Motor neuron (in vitro differentiated cells): ENCODE measurements around the gene CEP164. TPM values are rescaled to one million over a fixed set of nuclear protein-coding genes. Genes with fewer than 3 reads are reported as not detected.
A peak's percentile ranks its signal among the peaks of the same experiment; 100 is the strongest.

Experiments
- ATAC-seq, 8 experiments: fragments of 200-7000 bp; cut with Tn5 transposase; replicated peaks in 6 of 8; 2 replicates each; pipeline ENCODE4 v1.8.0; 2021; ENCODE audit warnings: mild to moderate bottlenecking in 8 of 8, moderate library complexity in 8 of 8
- H3K27ac ChIP-seq, 2 donors: fragments of 250-450 bp; sonication (Bioruptor Pico); 2 replicates each; pipeline ENCODE4 v1.9.0; 2021; ENCODE audit warnings: antibody characterized with exemption in 2 of 2, mild to moderate bottlenecking in 2 of 2, moderate library complexity in 1 of 2
- H3K4me1 ChIP-seq, 2 donors: fragments of 250-450 bp; sonication (Bioruptor Pico); replicated peaks in 1 of 2; 2 replicates each; pipeline ENCODE4 v1.6.1; 2021; ENCODE audit warnings: antibody characterized with exemption in 2 of 2, mild to moderate bottlenecking in 2 of 2, moderate library complexity in 1 of 2
- H3K4me3 ChIP-seq, 5 donors: fragments of 250-450 bp; sonication (Bioruptor Pico); 2 replicates each; pipeline ENCODE4 v1.9.0; 2021; ENCODE audit warnings: antibody characterized with exemption in 5 of 5, mild to moderate bottlenecking in 5 of 5, moderate library complexity in 4 of 5
- WGBS, 10 experiments: fragments of 450-650 bp; shearing (Covaris generic); methylation state at CpG; one replicate each; pipeline ENCODE4 v1.0.0; 2022; 5-methylcytosine and 5-hydroxymethylcytosine counted together
- in situ Hi-C, 9 experiments: fragments of 400-800 bp; cut with MboI; loops; one replicate each; pipeline ENCODE4 v1.15.0; 2021; ENCODE audit warnings: low sequenced_read_pairs in 9 of 9, low pct_unique_long_range_greater_than_20kb in 2 of 9; ENCODE audit not compliant: unreplicated experiment in 9 of 9
- total RNA-seq, 8 experiments: library from RNA; unstranded; fragments of 300-600 nt; gene quantifications; 2 replicates each; pipeline versions ENCODE4 v1.2.3 to v1.2.4, GENCODE V29; 2022

CEP164 gene
- total RNA-seq, 8 experiments from 2014 or later = 13.3 to 118 (median 25.7) TPM

DNA sequence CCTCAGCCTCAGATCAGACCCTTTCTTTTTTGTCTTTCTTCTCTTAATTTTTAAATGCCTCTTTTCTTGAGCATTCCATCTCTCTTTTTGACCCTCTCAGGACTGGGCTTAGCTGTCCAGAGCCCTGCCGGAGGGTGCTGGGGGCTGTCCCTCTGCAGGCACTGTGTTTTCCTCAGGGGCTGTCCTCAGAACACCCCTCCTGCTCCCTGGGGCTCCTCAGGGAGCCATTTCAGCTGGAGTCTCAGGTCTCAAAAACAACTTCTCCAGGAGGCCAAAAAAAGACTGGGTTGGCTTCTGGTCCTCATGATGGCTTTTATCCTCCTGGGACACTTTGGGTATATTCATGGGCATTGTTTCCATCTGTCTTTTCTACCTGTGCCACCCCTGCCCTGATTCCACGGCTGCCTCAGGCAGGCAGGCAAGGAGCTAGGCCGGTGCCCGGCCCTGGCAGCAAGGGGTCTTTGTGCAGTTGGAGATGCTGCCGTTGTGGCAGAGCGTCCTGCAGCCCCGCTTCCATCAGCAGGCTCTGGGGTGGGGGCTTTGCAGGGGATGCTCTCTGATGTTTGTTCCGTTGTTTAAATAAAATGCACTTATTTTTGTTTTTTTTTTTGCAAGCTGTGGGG lies 85.1 kb downstream of the CEP164 start:
- no peak for ATAC-seq
- WGBS, 10 experiments = 29 to 100% (median 86%) methylated on average over 1 to 7 of the region's 8 CpGs; no CpG with 5 or more reads in 4 of the 10 experiments
- in situ Hi-C loops = no loop called here

DNA sequence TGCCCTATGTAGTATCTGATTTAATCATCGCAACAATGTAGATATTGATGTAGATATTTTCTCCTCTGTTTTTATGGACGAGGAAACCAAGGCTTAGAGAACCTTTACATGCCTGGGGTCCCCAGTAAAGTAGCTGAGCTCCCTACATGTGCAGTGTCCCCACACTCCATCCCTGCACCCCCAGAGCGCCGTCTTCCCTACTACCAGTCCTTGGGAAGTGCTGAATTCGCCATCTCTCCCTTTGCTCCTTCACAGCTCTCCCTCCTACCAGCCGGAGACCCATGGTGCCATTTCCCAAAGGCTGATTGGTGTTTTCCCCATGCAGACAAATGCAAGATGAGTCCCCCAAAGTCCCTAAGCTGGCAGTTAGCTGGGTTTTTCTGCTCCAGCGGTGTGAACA lies 86.0 kb downstream of the CEP164 start:
- in situ Hi-C loops = no loop called here
- ATAC-seq = no peak
- 90 to 100% (median 100%) methylated on average over 2 to 6 of the region's 7 CpGs; no CpG with 5 or more reads in 2 of the 10 experiments for WGBS, 10 experiments
- H3K27ac ChIP-seq = no peak overlapping the region
- H3K4me1 ChIP-seq = peaks cover 0 to under 1% of the 10 kb centered on the region in 2 donors
- H3K4me3 ChIP-seq = no peak overlapping the region

More for the DNA sequence above, 85.1 kb downstream of the CEP164 start:
- no peak overlapping the region for H3K27ac ChIP-seq
- H3K4me1 ChIP-seq = no peaks in the 10 kb centered on the region
- H3K4me3 ChIP-seq = no peak overlapping the region

DNA sequence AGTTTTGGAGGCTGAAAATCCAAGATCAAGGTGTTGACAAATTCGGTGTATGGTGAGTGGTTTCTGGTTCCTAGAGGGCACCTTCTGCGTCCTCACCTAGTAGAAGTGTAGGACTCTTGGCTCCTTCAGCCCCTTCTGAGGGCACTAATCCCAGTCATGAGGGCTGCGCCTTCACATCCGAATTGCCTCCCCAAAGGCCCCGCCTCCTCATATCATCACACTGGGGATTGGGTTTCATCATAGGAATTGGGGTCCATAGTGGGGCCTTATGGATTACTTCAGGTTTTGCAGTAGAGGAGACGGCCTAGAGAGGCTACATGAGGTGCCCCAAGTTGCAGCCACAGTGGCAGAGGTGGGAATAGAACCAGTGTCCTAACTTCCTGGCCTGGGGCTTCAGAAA lies 87.1 kb downstream of the CEP164 start:
- no peak overlapping the region for H3K27ac ChIP-seq
- H3K4me3 ChIP-seq = no peak overlapping the region
- H3K4me1 ChIP-seq = peaks cover 4 to 8% of the 10 kb centered on the region in 2 donors
- in situ Hi-C loops = no loop called here
- no peak for ATAC-seq
- WGBS, 10 experiments = 79 to 100% (median 92%) methylated on average over 1 to 6 of the region's 6 CpGs; no CpG with 5 or more reads in 5 of the 10 experiments

DNA sequence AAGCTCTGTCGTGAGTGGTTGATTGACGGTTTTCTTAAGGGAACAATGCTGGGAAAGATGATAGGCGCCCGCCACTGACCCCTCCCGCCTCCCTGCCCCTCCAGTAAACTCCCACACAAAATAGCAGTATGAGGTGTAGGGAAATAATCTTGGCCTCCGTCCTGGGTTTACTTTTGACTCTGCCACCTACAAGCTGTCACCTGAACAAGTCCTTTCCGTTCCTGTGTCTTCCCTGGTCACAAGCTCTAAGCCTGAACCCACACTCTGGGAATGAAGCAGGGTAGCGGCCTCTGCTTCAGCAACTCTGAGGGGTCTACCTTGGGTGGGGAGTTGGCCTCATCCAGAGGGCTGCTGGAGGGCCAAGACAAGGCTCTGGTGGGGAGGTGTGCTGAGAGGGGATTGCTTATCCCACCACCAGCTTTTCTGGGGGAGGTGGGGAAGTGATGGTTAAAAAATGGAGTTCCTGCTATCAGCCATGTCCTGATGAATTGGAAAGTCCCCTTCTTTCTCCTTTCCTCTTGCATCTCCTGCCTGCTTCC lies 87.8 kb downstream of the CEP164 start:
- no peak for ATAC-seq
- WGBS, 10 experiments = 60 to 91% (median 75%) methylated on average over 1 to 4 of the region's 8 CpGs; no CpG with 5 or more reads in 7 of the 10 experiments
- in situ Hi-C loops = no loop called here
- Histone ChIP-seq H3K4me3 (no peak overlapping the region), H3K27ac (no peak overlapping the region), H3K4me1 (peaks cover 4 to 8% of the 10 kb centered on the region in 2 donors)

DNA sequence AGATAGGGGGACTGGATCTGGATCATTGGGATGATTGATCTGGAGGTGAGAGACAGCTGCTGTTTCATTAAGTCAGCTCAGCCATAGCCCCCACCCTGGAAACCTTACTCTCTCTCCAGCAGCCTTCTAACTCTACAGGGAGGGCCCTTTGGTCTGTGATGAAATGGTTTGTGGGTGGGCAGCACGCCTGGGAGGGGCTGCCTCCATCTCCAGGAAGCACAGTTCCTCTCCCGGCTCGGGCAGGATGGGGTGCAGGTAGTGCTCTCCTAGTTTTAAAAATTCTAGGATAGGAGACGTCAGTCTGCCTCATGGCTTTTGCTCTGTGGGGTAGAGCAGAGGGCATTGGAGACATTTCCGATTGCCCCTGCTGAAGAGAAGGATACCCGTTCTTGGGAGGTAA lies 89.7 kb downstream of the CEP164 start:
- Histone ChIP-seq H3K4me1 (peaks cover 4 to 8% of the 10 kb centered on the region in 2 donors), H3K27ac (no peak overlapping the region), H3K4me3 (no peak overlapping the region)
- 10 to 100% (median 66%) methylated on average over 1 to 3 of the region's 6 CpGs; no CpG with 5 or more reads in 4 of the 10 experiments for WGBS, 10 experiments
- no peak for ATAC-seq
- in situ Hi-C loops = no loop called here

DNA sequence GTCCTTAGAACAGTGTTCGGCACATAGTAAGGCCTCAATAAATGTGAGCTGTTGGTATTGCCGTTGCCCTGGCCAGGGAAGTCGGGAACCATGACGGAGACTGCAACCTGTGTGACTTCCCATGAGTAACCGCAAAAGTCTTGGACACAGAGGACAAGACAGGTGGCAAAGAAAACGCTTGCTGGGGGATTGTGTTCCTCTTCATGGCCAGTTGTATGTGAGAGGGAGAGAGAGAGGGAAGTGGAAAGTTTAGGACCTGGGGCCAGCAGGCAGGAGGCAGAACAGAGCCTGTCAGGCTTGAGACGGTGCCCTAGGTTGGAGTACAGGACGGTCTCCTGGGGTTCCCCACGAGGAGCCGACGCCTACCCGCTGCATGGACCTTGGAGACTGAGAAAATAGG lies 90.2 kb downstream of the CEP164 start:
- in situ Hi-C loops = no loop called here
- 60 to 100% (median 70%) methylated on average over 1 to 7 of the region's 12 CpGs; no CpG with 5 or more reads in 3 of the 10 experiments for WGBS, 10 experiments

DNA sequence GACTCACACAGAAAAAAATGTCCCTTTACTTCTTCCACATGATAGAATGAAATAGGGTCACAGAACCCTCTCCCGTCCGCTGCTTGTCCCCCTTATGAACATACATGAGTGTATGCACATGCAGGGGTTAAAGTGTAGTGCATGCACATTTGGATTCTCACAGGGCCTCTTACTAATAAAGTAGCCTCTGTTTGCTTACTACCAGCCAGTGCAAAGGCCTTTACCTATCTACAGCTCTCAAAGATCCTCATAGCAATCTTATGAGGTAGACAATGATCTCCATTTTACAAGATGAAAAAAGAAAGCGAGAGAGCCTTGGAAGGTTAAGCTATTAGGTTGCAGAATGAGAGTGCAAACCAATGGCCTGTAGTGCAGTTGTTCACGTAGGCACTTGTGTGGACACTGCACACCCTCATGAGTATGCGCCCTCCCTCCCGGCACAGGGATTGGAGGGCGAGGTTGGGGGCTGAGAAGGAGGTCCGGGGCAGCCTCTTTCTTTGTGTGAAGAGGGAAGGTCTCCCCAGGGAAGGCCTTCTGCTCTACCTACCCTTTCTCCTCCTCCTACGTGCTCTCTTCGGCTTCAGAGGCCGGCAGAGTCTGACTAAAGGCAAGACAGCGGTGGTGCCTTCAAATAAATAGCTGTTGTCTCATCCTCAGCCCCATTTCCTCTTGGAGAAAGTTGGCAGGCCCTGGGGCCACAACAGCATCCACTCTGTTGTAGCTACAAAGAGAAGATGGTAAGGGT lies 91.3 kb downstream of the CEP164 start:
- in situ Hi-C loops = no loop called here
- 80 to 100% (median 86%) methylated on average over 1 to 7 of the region's 12 CpGs; no CpG with 5 or more reads in 2 of the 10 experiments for WGBS, 10 experiments
- H3K4me1 ChIP-seq = peaks cover 6 to 8% of the 10 kb centered on the region in 2 donors
- no peak overlapping the region for H3K4me3 ChIP-seq
- ATAC-seq = peak in 3 of 8 experiments; percentile 15 to 52 (median 30)
- H3K27ac ChIP-seq = no peak overlapping the region

More for the DNA sequence above, 90.2 kb downstream of the CEP164 start:
- Histone ChIP-seq H3K4me1 (peaks cover 4 to 8% of the 10 kb centered on the region in 2 donors), H3K4me3 (no peak overlapping the region), H3K27ac (no peak overlapping the region)
- no peak for ATAC-seq

DNA sequence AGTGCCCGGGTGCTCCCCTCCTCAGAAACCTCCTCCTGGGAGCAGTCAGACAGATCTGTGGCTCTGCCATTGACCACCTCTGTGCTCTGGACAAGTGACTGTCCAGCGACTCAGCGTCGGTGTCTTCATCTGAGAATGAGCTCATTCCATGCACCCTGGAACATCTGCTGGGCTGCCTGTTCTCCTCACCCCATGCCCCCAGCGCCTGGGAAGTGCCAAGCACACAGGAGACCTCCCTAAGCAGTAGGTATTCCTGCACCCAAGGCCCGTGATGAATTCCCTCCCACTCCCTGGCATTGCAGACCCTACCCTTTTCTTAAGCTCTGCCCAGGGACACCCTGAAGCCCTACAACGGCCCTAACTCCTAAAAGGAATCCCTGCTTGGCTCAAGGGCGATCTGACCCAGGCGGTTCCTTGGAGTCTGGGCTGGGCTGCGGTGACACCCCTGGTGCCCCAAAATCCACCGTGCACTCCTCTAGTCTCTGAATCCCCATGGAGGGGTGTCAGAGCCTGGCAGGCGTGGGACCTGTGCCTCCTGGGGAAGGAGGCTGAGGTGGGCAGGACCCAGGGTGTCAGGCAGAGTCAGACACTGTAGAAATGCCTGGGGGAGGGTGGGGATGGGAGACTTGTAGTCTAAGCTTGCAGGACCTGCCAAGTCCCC lies 92.0 kb downstream of the CEP164 start:
- Histone ChIP-seq H3K4me1 (peaks cover 8% of the 10 kb centered on the region in 2 donors), H3K27ac (no peak overlapping the region), H3K4me3 (no peak overlapping the region)
- 38 to 80% (median 73%) methylated on average over 1 to 8 of the region's 12 CpGs; no CpG with 5 or more reads in 4 of the 10 experiments for WGBS, 10 experiments
- in situ Hi-C loops = loop anchor here in 2 of 9 experiments (10.0 kb wide), 2 partner anchors 385 to 535 kb away; no protein-coding TSS in a partner anchor
- ATAC-seq = peak in 5 of 8 experiments; percentile 48 to 83 (median 60)

DNA sequence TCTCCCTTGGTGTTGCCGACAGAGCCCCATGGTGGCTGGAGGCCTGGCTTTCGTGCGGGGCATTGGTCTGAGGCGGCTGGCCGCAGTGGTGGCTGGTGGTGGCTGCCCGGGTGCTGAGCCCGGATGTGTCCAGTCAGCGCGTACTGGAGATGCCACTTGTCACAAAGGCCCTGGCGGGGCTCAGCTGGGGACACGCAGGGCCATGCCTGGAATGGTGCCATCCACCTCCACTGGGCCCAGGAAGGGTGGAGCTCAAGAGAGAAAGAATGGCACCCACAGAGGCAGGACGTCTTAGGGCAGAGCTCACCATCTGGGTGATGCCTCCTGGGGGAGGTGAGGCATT lies 92.5 kb downstream of the CEP164 start:
- no peak for ATAC-seq
- Histone ChIP-seq H3K4me3 (no peak overlapping the region), H3K27ac (no peak overlapping the region), H3K4me1 (peaks cover 8% of the 10 kb centered on the region in 2 donors)
- WGBS, 10 experiments = no CpG with 5 or more reads among the region's 12 CpGs
- in situ Hi-C loops = loop anchor here in 2 of 9 experiments (10.0 kb wide), 2 partner anchors 385 to 535 kb away; no protein-coding TSS in a partner anchor

DNA sequence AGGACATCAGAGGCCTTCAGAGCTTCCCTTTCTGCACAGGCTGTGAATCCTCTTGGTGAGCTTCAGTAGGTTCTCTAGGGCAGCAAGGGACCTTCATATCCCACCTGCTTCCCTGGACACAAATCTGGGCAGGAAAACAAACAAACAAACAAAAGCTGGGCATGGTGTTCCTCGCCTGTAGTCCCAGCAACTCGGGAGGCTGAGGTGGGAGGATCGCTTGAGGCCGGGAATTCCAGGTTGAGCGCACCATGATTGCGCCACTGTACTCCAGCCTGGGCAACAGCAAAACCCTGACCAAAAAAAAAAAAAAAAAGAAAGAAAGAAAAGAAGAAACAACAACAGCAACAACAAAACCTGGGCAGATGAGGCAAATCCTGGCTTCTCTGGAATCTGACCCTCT lies 92.9 kb downstream of the CEP164 start:
- Histone ChIP-seq H3K4me3 (no peak overlapping the region), H3K27ac (no peak overlapping the region), H3K4me1 (peaks cover 8% of the 10 kb centered on the region in 2 donors)
- ATAC-seq = no peak
- WGBS, 10 experiments = 73 to 100% (median 83%) methylated on average over 1 to 6 of the region's 6 CpGs; no CpG with 5 or more reads in 4 of the 10 experiments
- in situ Hi-C loops = loop anchor here in 2 of 9 experiments (10.0 kb wide), 2 partner anchors 384 to 534 kb away; no protein-coding TSS in a partner anchor

DNA sequence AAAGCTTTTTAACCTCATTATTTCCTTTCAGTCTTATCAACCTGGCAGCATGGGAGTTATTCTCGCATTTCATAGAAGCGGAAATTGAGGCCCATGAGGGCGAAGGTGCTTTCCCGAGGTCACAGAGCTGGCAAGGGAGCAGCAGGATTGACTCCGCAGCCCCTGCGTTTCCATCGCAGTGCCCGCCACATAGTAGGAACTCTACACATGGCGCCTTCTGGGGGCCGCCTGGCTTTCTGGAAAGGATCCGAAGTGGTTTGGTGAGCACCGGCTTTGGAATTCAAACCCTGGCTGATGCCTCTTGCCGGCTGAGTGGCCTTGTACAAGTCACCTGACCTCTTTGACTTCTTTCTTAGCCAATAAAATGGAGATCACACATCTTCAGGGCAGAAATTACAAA lies 93.4 kb downstream of the CEP164 start:
- Histone ChIP-seq H3K4me1 (peaks cover 8 to 10% of the 10 kb centered on the region in 2 donors), H3K27ac (no peak overlapping the region), H3K4me3 (no peak overlapping the region)
- ATAC-seq = no peak
- 50 to 94% (median 85%) methylated on average over 1 to 10 of the region's 13 CpGs; no CpG with 5 or more reads in 1 of the 10 experiments for WGBS, 10 experiments
- in situ Hi-C loops = loop anchor here in 2 of 9 experiments (10.0 kb wide), 2 partner anchors 384 to 534 kb away; no protein-coding TSS in a partner anchor

DNA sequence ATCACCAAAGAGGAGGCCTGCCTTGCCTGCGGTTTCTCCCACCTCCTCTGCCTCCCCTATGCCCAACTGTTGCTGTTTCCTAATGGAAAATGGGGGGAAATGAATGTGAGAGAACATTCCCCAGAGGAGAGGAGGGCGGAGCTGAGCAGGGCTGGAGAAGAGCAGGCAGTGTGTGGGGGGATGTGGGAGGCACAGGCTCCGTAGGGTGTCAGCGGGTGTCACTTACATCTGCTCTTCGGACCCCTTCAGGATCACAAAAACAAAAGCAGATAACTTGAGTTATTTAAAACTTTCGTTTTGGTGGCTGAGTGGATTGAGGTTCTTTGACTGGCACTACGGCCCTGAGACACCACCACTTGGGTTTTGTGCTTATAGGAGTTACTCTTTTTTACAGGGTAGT lies 93.8 kb downstream of the CEP164 start:
- no peak overlapping the region for H3K4me3 ChIP-seq
- no peak for ATAC-seq
- in situ Hi-C loops = loop anchor here in 2 of 9 experiments (10.0 kb wide), 2 partner anchors 383 to 533 kb away; no protein-coding TSS in a partner anchor

More for the DNA sequence above, 93.8 kb downstream of the CEP164 start:
- Histone ChIP-seq H3K4me1 (peaks cover 10 to 14% of the 10 kb centered on the region in 2 donors), H3K27ac (no peak overlapping the region)
- 50 to 100% (median 86%) methylated on average over 1 to 6 of the region's 7 CpGs; no CpG with 5 or more reads in 1 of the 10 experiments for WGBS, 10 experiments
